HG03558 (cell line): ENCODE results near the gene MGLL.

Source experiments
- ATAC-seq: cut with Tn5 transposase; IDR thresholded peaks from one replicate; pipeline ENCODE4 v1.9.1; 2021; ENCODE audit warnings: moderate number of reproducible peaks; ENCODE audit not compliant: unreplicated experiment; ENCODE audit errors: extremely low read depth

Gene MGLL

GRCh38 chr3:127647166-127647844 lies 175.0 kb downstream of the MGLL start:
- ATAC-seq, result no peak

GRCh38 chr3:127646501-127647046 lies 175.7 kb downstream of the MGLL start:
- no peak for ATAC-seq

- no peak for ATAC-seq
These were observed 176.8 kb downstream of the MGLL start for GRCh38 chr3:127645371-127646015.

- no peak for ATAC-seq
These were observed 177.5 kb downstream of the MGLL start for GRCh38 chr3:127644641-127645370.

GRCh38 chr3:127640042-127640355 lies 182.3 kb downstream of the MGLL start:
- no peak for ATAC-seq

GRCh38 chr3:127639173-127640041 lies 182.9 kb downstream of the MGLL start:
- no peak for ATAC-seq
